Stimulated activated CD4-positive, alpha-beta T cell treated with anti-CD3 and anti-CD28 coated beads, TNF-alpha, amount 100 ng/mL, for 24 hours (primary cell): ENCODE measurements around the gene BASP1.
"Not testable (repeated sequence)": the region's sequence is repeated elsewhere in the genome, so short reads cannot be mapped to it uniquely, and the experiment has no call there.

Experiments
- DNase-seq, 3 experiments: peaks; one replicate each; pipeline ENCODE4 v3.0.0-alpha.2; 2020; ENCODE audit warnings: low read depth in 3 of 3

BASP1 gene

GRCh38 chr5:17289681-17290539 is 72.5 kb downstream of the BASP1 start:
- no peak for DNase-seq

- DNase-seq = no peak
Observed at GRCh38 chr5:17290540-17290974, 73.1 kb downstream of the BASP1 start.

GRCh38 chr5:17292434-17293015 is 75.1 kb downstream of the BASP1 start:
- DNase-seq = no peak

- no peak for DNase-seq
Observed at GRCh38 chr5:17294639-17295311, 77.3 kb downstream of the BASP1 start.

- DNase-seq = no peak
Observed at GRCh38 chr5:17295671-17296070, 78.2 kb downstream of the BASP1 start.

- DNase-seq = no peak
Observed at GRCh38 chr5:17302106-17302505, 84.7 kb downstream of the BASP1 start.

GRCh38 chr5:17302604-17303003 is 85.2 kb downstream of the BASP1 start:
- DNase-seq = no peak

- DNase-seq = no peak
Observed at GRCh38 chr5:17304282-17304681, 86.9 kb downstream of the BASP1 start.

- DNase-seq = no peak
Observed at GRCh38 chr5:17305017-17305416, 87.6 kb downstream of the BASP1 start.

GRCh38 chr5:17305964-17306725 is 88.7 kb downstream of the BASP1 start:
- no peak for DNase-seq

GRCh38 chr5:17306726-17307091 is 89.3 kb downstream of the BASP1 start:
- DNase-seq = no peak

GRCh38 chr5:17307440-17307839 is 90.0 kb downstream of the BASP1 start:
- not testable (repeated sequence) for DNase-seq

GRCh38 chr5:17308326-17309065 is 91.1 kb downstream of the BASP1 start:
- DNase-seq = no peak

- DNase-seq = no peak
Observed at GRCh38 chr5:17309462-17309861, 92.0 kb downstream of the BASP1 start.

- not testable (repeated sequence) for DNase-seq
Observed at GRCh38 chr5:17310502-17310901, 93.1 kb downstream of the BASP1 start.

- DNase-seq = not testable (repeated sequence)
Observed at GRCh38 chr5:17311811-17312210, 94.4 kb downstream of the BASP1 start.

- no peak for DNase-seq
Observed at GRCh38 chr5:17312358-17312757, 94.9 kb downstream of the BASP1 start.

GRCh38 chr5:17314907-17315471 is 97.6 kb downstream of the BASP1 start:
- DNase-seq = no peak

- no peak for DNase-seq
Observed at GRCh38 chr5:17315710-17316221, 98.3 kb downstream of the BASP1 start.

- DNase-seq = no peak
Observed at GRCh38 chr5:17316970-17317459, 99.6 kb downstream of the BASP1 start.

GRCh38 chr5:17317473-17317872 is 100.0 kb downstream of the BASP1 start:
- DNase-seq = no peak
